Effector memory CD4-positive, alpha-beta T cell (primary cell): ENCODE data around the gene PRDM2.

Experiments used
- DNase-seq, 3 donors: peaks; one replicate each; pipeline ENCODE4 v3.0.0-alpha.2; 2020
- H3K27ac ChIP-seq: 2 replicates; pipeline ENCODE4 v1.7.0; 2013; ENCODE audit warnings: mild to moderate bottlenecking, low read length, moderate library complexity; ENCODE audit not compliant: insufficient read depth, poor library complexity, severe bottlenecking
- H3K27me3 ChIP-seq: replicated peaks from 2 replicates; pipeline ENCODE4 v1.7.0; 2013; ENCODE audit warnings: mild to moderate bottlenecking, low read length; ENCODE audit not compliant: insufficient read depth, control insufficient read depth, poor library complexity, severe bottlenecking
- H3K36me3 ChIP-seq: 2 replicates; pipeline ENCODE4 v1.7.0; 2013; ENCODE audit warnings: mild to moderate bottlenecking, low read length, moderate library complexity; ENCODE audit not compliant: control insufficient read depth, insufficient read depth
- H3K4me1 ChIP-seq: 2 replicates; pipeline ENCODE4 v1.7.0; 2013; ENCODE audit warnings: low read length, mild to moderate bottlenecking; ENCODE audit not compliant: control insufficient read depth, insufficient read depth, poor library complexity, severe bottlenecking
- H3K4me3 ChIP-seq: 2 replicates; pipeline ENCODE4 v1.7.0; 2013; ENCODE audit warnings: low read length, low read depth, mild to moderate bottlenecking; ENCODE audit not compliant: insufficient read depth, poor library complexity, severe bottlenecking
- H3K9me3 ChIP-seq: 2 replicates; pipeline ENCODE4 v1.7.0; 2013; ENCODE audit warnings: mild to moderate bottlenecking, low read length, moderate library complexity; ENCODE audit not compliant: control insufficient read depth

Gene PRDM2

GRCh38 chr1:13761883-13762282, 61.9 kb downstream of the PRDM2 start:
- H3K27me3 ChIP-seq, result no peaks in the 10 kb centered on the region
- no peaks in the 10 kb centered on the region for H3K9me3 ChIP-seq
- H3K4me1 ChIP-seq, result peaks cover 25% of the 10 kb centered on the region
- no peak for DNase-seq
- H3K4me3 ChIP-seq, result no peak overlapping the region
- no peak overlapping the region for H3K27ac ChIP-seq
- H3K36me3 ChIP-seq, result no peaks in the 10 kb centered on the region

- no peak for DNase-seq
- H3K9me3 ChIP-seq, result no peaks in the 10 kb centered on the region
- H3K36me3 ChIP-seq, result no peaks in the 10 kb centered on the region
- no peak overlapping the region for H3K27ac ChIP-seq
- H3K4me1 ChIP-seq, result peaks cover 25% of the 10 kb centered on the region
- H3K27me3 ChIP-seq, result no peaks in the 10 kb centered on the region
- H3K4me3 ChIP-seq, result no peak overlapping the region
Observed at GRCh38 chr1:13762642-13763041, 62.7 kb downstream of the PRDM2 start.

- no peak for DNase-seq
- Histone ChIP-seq H3K27ac (no peak overlapping the region), H3K36me3 (no peaks in the 10 kb centered on the region), H3K27me3 (no peaks in the 10 kb centered on the region), H3K4me3 (no peak overlapping the region), H3K4me1 (peaks cover 25% of the 10 kb centered on the region), H3K9me3 (no peaks in the 10 kb centered on the region)
Observed at GRCh38 chr1:13763222-13763621, 63.2 kb downstream of the PRDM2 start.

- no peaks in the 10 kb centered on the region for H3K36me3 ChIP-seq
- peaks cover 22% of the 10 kb centered on the region for H3K4me1 ChIP-seq
- H3K4me3 ChIP-seq, result no peak overlapping the region
- no peaks in the 10 kb centered on the region for H3K9me3 ChIP-seq
- no peaks in the 10 kb centered on the region for H3K27me3 ChIP-seq
- no peak overlapping the region for H3K27ac ChIP-seq
- DNase-seq, result no peak
Observed at GRCh38 chr1:13763991-13764390, 64.0 kb downstream of the PRDM2 start.

- Histone ChIP-seq H3K27me3 (no peaks in the 10 kb centered on the region), H3K9me3 (no peaks in the 10 kb centered on the region), H3K4me1 (peaks cover 16% of the 10 kb centered on the region), H3K36me3 (no peaks in the 10 kb centered on the region), H3K4me3 (no peak overlapping the region), H3K27ac (no peak overlapping the region)
- DNase-seq, result no peak
Observed at GRCh38 chr1:13764588-13765332, 64.8 kb downstream of the PRDM2 start.

- H3K4me1 ChIP-seq, result peaks cover 16% of the 10 kb centered on the region
- DNase-seq, result no peak
Observed at GRCh38 chr1:13766592-13767564, 66.9 kb downstream of the PRDM2 start.

GRCh38 chr1:13769212-13769611, 69.2 kb downstream of the PRDM2 start:
- Histone ChIP-seq H3K9me3 (no peaks in the 10 kb centered on the region), H3K36me3 (peaks cover 6% of the 10 kb centered on the region), H3K4me3 (no peak overlapping the region), H3K27ac (no peak overlapping the region), H3K4me1 (peaks cover 3% of the 10 kb centered on the region), H3K27me3 (no peaks in the 10 kb centered on the region)
- no peak for DNase-seq

More at GRCh38 chr1:13766592-13767564, 66.9 kb downstream of the PRDM2 start:
- Histone ChIP-seq H3K4me3 (no peak overlapping the region), H3K27ac (no peak overlapping the region), H3K27me3 (no peaks in the 10 kb centered on the region), H3K36me3 (no peaks in the 10 kb centered on the region), H3K9me3 (no peaks in the 10 kb centered on the region)

- Histone ChIP-seq H3K4me1 (no peaks in the 10 kb centered on the region), H3K27me3 (no peaks in the 10 kb centered on the region), H3K4me3 (no peak overlapping the region), H3K9me3 (no peaks in the 10 kb centered on the region), H3K27ac (no peak overlapping the region), H3K36me3 (peaks cover 6% of the 10 kb centered on the region)
- DNase-seq, result no peak
Observed at GRCh38 chr1:13769830-13770229, 69.8 kb downstream of the PRDM2 start.

- Histone ChIP-seq H3K9me3 (no peaks in the 10 kb centered on the region), H3K36me3 (peaks cover 12% of the 10 kb centered on the region), H3K4me1 (no peaks in the 10 kb centered on the region), H3K4me3 (no peak overlapping the region), H3K27ac (no peak overlapping the region), H3K27me3 (no peaks in the 10 kb centered on the region)
- no peak for DNase-seq
Observed at GRCh38 chr1:13770743-13771142, 70.8 kb downstream of the PRDM2 start.

- Histone ChIP-seq H3K4me1 (no peaks in the 10 kb centered on the region), H3K36me3 (peaks cover 22% of the 10 kb centered on the region), H3K27ac (no peak overlapping the region), H3K4me3 (no peak overlapping the region), H3K9me3 (no peaks in the 10 kb centered on the region), H3K27me3 (no peaks in the 10 kb centered on the region)
- DNase-seq, result no peak
Observed at GRCh38 chr1:13771745-13772144, 71.8 kb downstream of the PRDM2 start.
